ENCODE data around the gene PHLDA3. TPM values are rescaled to one million over a fixed set of nuclear protein-coding genes. Genes with fewer than 3 reads are reported as not detected.

Gene PHLDA3
- total RNA-seq, 1 donor from 2014 or later: 90.0 TPM

DNA sequence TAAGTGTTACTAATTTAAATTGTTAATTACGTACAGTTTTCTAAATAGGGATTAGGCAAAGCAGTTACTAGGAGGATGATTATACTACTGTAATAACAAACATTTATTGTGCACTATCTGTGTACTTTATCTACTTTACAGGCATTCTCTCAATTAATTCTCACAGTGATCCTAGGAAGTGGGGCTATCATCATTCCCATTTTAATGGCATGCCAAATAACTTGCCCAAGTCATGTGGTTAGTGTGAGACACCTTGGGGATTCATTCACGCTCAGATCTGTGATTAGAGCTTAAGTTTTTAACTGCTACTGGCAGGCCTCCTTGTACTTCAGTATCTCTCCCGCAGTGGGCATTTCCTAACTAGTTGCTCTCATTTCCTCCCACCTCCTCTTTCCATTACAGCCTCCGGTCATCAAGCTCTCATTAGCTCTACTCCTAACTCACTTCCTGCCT lies 11.5 kb downstream of the PHLDA3 start:
- Histone ChIP-seq H3K4me1 (peaks cover 56% of the 10 kb centered on the region), H3K27ac (peak overlapping the region; percentile 81)
- intact Hi-C loops (cut with DNase I): no loop called here

DNA sequence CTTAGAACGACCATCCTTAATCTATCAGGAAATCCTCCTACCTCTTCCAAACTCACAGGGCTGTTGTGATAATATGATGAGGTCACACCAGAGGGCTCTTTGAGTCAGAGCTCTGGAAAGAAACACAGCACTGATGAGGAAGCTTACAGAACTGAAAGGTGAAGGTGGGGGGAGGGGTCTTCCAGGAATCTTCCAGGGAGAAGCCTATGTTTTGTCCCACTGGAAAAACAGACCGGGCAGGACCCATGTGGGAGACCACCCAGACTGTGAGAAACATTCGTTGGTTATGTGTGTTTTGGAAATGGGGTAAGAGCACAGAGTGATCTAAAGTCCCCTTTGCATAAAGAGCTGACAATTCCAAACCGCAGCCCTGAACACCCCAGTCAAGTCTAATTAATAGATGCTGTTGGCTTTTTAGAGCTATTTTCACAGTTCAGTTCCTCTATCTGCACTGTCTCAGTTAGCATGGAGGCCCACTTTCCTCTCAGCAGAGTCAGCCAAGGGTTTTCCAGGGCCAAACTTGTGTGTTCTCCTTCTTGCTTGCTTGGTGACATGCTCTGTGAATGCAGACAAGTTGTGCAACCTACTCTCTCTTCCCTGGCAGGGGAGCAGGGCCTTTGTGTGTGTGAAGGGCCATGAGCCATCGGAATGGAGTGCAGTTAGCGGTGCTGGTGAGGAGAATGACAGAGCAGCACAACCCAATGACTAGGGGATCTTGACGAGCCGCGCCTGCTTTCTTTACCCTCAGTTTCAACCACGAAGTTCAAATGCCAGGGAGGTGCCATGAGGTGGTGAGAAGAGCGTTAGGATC lies 12.3 kb downstream of the PHLDA3 start:
- Histone ChIP-seq H3K4me3 (no peak overlapping the region), H3K36me3 (no peaks in the 10 kb centered on the region), H3K4me1 (peaks cover 49% of the 10 kb centered on the region), H3K27ac (peak overlapping the region; percentile 81), H3K9me3 (no peaks in the 10 kb centered on the region), H3K27me3 (no peaks in the 10 kb centered on the region)
- intact Hi-C loops (cut with DNase I): no loop called here
- TF ChIP-seq, protein P1, sequence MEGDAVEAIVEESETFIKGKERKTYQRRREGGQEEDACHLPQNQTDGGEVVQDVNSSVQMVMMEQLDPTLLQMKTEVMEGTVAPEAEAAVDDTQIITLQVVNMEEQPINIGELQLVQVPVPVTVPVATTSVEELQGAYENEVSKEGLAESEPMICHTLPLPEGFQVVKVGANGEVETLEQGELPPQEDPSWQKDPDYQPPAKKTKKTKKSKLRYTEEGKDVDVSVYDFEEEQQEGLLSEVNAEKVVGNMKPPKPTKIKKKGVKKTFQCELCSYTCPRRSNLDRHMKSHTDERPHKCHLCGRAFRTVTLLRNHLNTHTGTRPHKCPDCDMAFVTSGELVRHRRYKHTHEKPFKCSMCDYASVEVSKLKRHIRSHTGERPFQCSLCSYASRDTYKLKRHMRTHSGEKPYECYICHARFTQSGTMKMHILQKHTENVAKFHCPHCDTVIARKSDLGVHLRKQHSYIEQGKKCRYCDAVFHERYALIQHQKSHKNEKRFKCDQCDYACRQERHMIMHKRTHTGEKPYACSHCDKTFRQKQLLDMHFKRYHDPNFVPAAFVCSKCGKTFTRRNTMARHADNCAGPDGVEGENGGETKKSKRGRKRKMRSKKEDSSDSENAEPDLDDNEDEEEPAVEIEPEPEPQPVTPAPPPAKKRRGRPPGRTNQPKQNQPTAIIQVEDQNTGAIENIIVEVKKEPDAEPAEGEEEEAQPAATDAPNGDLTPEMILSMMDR (IDR thresholded peaks at IDR 0.05): no peak
- DNase-seq (peak; percentile 76), ATAC-seq (peak; percentile 75)

More for the DNA sequence above, 11.5 kb downstream of the PHLDA3 start:
- Histone ChIP-seq H3K4me3 (no peak overlapping the region), H3K36me3 (no peaks in the 10 kb centered on the region), H3K27me3 (no peaks in the 10 kb centered on the region), H3K9me3 (no peaks in the 10 kb centered on the region)
- TF ChIP-seq, protein P1 (IDR thresholded peaks at IDR 0.05): no peak
- DNase-seq (no peak), ATAC-seq (no peak)

DNA sequence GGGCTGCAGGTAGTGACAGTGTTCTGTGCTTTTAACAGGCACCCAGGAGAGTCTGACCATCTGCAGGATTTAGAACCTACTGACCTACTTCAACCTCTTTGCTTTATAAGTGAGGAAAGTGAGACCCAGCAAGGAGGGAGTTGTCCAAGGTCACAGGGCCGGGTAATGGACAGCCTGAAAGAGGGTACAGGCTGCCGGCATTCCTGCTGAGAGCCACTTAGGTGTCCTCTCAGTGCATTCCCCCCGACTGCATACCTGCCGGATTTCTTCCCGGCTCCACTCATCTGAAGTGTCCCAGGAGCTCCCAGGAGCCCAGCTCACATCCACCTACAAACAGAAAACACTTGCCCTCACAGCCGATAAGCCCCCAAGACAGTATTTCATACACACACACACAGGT lies 13.9 kb downstream of the PHLDA3 start:
- peak; percentile 72 for ATAC-seq
- TF ChIP-seq, protein P1 (IDR thresholded peaks at IDR 0.05): no peak

DNA sequence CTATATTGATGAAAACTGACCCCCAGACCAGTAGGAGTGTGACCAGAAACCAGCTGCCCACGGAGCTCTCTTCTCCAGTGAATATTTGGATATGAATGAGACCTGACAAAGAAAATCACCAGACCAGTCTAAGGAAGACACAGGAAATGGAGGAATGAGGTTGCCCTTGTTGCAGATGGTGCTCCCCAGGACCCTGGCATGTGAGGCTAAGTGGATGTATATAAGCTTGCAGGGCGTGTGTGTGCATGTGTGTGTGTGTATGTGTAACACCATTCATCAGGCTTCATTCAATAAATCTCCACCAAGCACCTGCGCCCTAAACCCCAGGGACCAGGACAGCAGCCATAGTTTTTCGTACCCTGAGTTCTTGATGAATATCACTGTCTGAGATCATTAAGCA lies 14.4 kb downstream of the PHLDA3 start:
- Histone ChIP-seq H3K27me3 (no peaks in the 10 kb centered on the region), H3K36me3 (no peaks in the 10 kb centered on the region), H3K9me3 (no peaks in the 10 kb centered on the region), H3K4me1 (peaks cover 43% of the 10 kb centered on the region), H3K4me3 (no peak overlapping the region), H3K27ac (no peak overlapping the region)
- intact Hi-C loops (cut with DNase I): no loop called here
- ATAC-seq: no peak
- TF ChIP-seq, protein P1 (IDR thresholded peaks at IDR 0.05): no peak
- no peak for DNase-seq

More for the DNA sequence above, 13.9 kb downstream of the PHLDA3 start:
- intact Hi-C loops (cut with DNase I): no loop called here
- DNase-seq: peak; percentile 84
- Histone ChIP-seq H3K9me3 (no peaks in the 10 kb centered on the region), H3K27me3 (no peaks in the 10 kb centered on the region), H3K27ac (peak overlapping the region; percentile 81), H3K4me1 (peaks cover 45% of the 10 kb centered on the region), H3K36me3 (no peaks in the 10 kb centered on the region), H3K4me3 (no peak overlapping the region)

GRCh38 chr1:201452866-201453265 lies 16.1 kb downstream of the PHLDA3 start:
- no peak overlapping the region for H3K27ac ChIP-seq
- intact Hi-C loops (cut with DNase I): no loop called here
- peaks cover 56% of the 10 kb centered on the region for H3K4me1 ChIP-seq
- DNase-seq (peak; percentile 30), ATAC-seq (no peak)
- H3K9me3 ChIP-seq: no peaks in the 10 kb centered on the region
- TF ChIP-seq, protein P1 (IDR thresholded peaks at IDR 0.05): no peak
- no peaks in the 10 kb centered on the region for H3K36me3 ChIP-seq
- H3K4me3 ChIP-seq: no peak overlapping the region
- H3K27me3 ChIP-seq: no peaks in the 10 kb centered on the region

All from upper lobe of right lung (tissue), 1 donor.